Measurements from ENCODE around the gene COPB2.

Gene COPB2

DNA sequence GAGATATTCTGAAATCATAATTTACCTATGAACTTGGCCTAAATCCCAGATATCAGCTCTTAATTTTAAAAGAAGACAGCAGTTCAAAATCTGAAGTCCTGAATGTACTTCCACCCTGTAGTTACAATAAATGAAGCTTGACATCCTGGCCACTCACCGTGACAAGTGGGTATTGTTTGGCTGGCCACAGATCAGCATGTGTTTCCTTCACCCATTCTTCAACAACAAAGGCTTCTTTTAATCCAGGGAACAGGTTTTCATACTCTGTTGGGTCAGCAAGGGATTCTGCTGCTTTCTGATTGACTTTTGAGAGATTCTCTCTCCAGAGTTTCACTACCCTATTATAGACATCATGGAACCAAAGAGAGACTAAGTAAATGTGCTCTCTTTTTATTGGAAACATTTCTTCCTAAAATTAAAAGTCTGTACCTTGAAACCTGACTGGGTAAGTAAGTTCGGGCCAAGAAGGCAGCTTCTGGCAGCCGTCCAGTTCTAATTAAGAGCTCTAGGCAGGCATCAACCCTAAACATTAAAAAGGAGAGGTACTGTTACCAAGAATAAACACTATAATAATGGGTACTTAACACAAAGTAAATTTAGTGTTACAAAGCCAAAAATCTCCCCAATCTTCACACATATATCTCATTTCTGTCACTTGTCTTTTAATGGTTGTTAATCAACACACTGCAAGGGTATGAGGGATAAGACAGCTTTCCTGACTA is 30.4 kb downstream of the COPB2 start:
- Histone ChIP-seq H4K20me1 (ENCODE audit: insufficient read depth, low read length, poor library complexity, severe bottlenecking) (peaks cover 3% of the 10 kb centered on the region), H3K4me2 (ENCODE audit: low read depth, low read length, poor library complexity, severe bottlenecking) (no peak overlapping the region), H3K27me3 (ENCODE audit: insufficient read depth, low read length, poor library complexity, severe bottlenecking) (no peaks in the 10 kb centered on the region), H3K36me3 (ENCODE audit: insufficient read depth, low read length) (peaks cover 97% of the 10 kb centered on the region), H3K4me1 (ENCODE audit: insufficient read depth, low read length, poor library complexity, severe bottlenecking) (no peaks in the 10 kb centered on the region), H3F3A (ENCODE audit: low read depth) (no peaks in the 10 kb centered on the region), H2AFZ (ENCODE audit: low read length) (no peak overlapping the region), H3K9me3 (ENCODE audit: insufficient read depth, low read depth, low read length) (no peaks in the 10 kb centered on the region), H3K79me2 (ENCODE audit: insufficient read depth, low read length) (no peaks in the 10 kb centered on the region), H3K9me2 (replicated peaks; ENCODE audit: low read depth, low read length) (no peaks in the 10 kb centered on the region), H3K4me3 (ENCODE audit: low read length, poor library complexity, severe bottlenecking) (no peak overlapping the region), H3K9ac (ENCODE audit: low read depth, low read length, poor library complexity, severe bottlenecking) (no peak overlapping the region)
- TF ChIP-seq, protein P1, sequence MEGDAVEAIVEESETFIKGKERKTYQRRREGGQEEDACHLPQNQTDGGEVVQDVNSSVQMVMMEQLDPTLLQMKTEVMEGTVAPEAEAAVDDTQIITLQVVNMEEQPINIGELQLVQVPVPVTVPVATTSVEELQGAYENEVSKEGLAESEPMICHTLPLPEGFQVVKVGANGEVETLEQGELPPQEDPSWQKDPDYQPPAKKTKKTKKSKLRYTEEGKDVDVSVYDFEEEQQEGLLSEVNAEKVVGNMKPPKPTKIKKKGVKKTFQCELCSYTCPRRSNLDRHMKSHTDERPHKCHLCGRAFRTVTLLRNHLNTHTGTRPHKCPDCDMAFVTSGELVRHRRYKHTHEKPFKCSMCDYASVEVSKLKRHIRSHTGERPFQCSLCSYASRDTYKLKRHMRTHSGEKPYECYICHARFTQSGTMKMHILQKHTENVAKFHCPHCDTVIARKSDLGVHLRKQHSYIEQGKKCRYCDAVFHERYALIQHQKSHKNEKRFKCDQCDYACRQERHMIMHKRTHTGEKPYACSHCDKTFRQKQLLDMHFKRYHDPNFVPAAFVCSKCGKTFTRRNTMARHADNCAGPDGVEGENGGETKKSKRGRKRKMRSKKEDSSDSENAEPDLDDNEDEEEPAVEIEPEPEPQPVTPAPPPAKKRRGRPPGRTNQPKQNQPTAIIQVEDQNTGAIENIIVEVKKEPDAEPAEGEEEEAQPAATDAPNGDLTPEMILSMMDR (conservative IDR thresholded peaks at IDR 0.05; ENCODE audit: low read length) = no peak
- no peak for TF ChIP-seq EZH2phosphoT487 (IDR thresholded peaks at IDR 0.05; ENCODE audit: borderline replicate concordance)

DNA sequence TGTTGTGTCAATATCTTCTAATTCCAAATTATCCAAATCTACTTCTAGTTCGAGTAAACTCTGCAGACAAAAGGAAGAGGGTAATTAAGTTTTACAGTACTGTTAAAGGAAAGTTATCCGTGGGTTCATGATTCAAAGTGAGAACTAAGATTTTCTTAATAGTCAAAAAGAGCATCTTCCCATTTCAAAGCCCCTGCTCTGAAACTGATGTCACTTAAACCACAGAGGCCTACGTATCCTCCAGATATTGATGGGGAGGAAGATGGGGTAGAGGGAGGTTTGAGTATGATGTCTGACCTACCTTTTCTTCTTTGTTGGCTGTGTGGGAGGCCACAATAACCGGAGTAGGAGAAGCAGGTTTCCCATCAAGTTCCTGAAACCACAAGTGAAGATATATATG is 31.5 kb downstream of the COPB2 start:
- H4K20me1 ChIP-seq (ENCODE audit: insufficient read depth, low read length, poor library complexity, severe bottlenecking) = peaks cover 3% of the 10 kb centered on the region
- no peak overlapping the region for H3K4me2 ChIP-seq (ENCODE audit: low read depth, low read length, poor library complexity, severe bottlenecking)
- peaks cover 94% of the 10 kb centered on the region for H3K36me3 ChIP-seq (ENCODE audit: insufficient read depth, low read length)
- TF ChIP-seq, protein P1 (conservative IDR thresholded peaks at IDR 0.05; ENCODE audit: low read length) = no peak
- TF ChIP-seq EZH2phosphoT487 (IDR thresholded peaks at IDR 0.05; ENCODE audit: borderline replicate concordance) = no peak
- H3K9me2 ChIP-seq (replicated peaks; ENCODE audit: low read depth, low read length) = no peaks in the 10 kb centered on the region
- H3K27me3 ChIP-seq (ENCODE audit: insufficient read depth, low read length, poor library complexity, severe bottlenecking) = no peaks in the 10 kb centered on the region
- no peaks in the 10 kb centered on the region for H3K79me2 ChIP-seq (ENCODE audit: insufficient read depth, low read length)
- H3K9me3 ChIP-seq (ENCODE audit: insufficient read depth, low read depth, low read length) = no peaks in the 10 kb centered on the region
- H3K4me3 ChIP-seq (ENCODE audit: low read length, poor library complexity, severe bottlenecking) = no peak overlapping the region
- H3K4me1 ChIP-seq (ENCODE audit: insufficient read depth, low read length, poor library complexity, severe bottlenecking) = no peaks in the 10 kb centered on the region
- 0 out of 2 replicates have a peak, but pooled peaks cover 2% of the 10 kb centered on the region for H3F3A ChIP-seq (ENCODE audit: low read depth)
- H2AFZ ChIP-seq (ENCODE audit: low read length) = no peak overlapping the region
- H3K9ac ChIP-seq (ENCODE audit: low read depth, low read length, poor library complexity, severe bottlenecking) = no peak overlapping the region

DNA sequence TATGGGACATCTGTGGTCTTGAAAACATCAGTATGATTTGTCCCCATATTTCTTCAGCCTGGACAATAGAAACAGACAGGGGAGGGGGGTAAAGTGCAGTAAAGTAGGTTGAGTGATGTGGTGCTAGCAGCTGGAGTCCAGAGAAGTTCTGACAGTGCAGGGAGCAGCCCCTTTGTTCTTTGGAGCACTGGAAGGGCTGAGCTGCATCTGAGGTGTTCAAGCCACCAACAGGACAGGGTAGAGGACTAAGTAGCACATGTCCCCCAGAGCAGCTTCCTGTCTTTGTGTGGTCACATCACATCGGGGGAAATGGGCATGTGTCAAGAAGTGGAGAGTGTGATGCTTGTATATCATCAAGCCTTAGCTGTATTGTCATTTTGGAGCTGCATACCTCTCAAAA is 33.6 kb downstream of the COPB2 start:
- peaks cover 3% of the 10 kb centered on the region for H4K20me1 ChIP-seq (ENCODE audit: insufficient read depth, low read length, poor library complexity, severe bottlenecking)
- H3F3A ChIP-seq (ENCODE audit: low read depth) = 0 out of 2 replicates have a peak, but pooled peaks cover 2% of the 10 kb centered on the region
- TF ChIP-seq EZH2phosphoT487 (IDR thresholded peaks at IDR 0.05; ENCODE audit: borderline replicate concordance) = no peak
- TF ChIP-seq, protein P1 (conservative IDR thresholded peaks at IDR 0.05; ENCODE audit: low read length) = no peak
- peak overlapping the region; percentile 17 for H3K4me2 ChIP-seq (ENCODE audit: low read depth, low read length, poor library complexity, severe bottlenecking)
- H3K9me3 ChIP-seq (ENCODE audit: insufficient read depth, low read depth, low read length) = no peaks in the 10 kb centered on the region
- H3K9me2 ChIP-seq (replicated peaks; ENCODE audit: low read depth, low read length) = no peaks in the 10 kb centered on the region
- no peaks in the 10 kb centered on the region for H3K27me3 ChIP-seq (ENCODE audit: insufficient read depth, low read length, poor library complexity, severe bottlenecking)
- no peak overlapping the region for H2AFZ ChIP-seq (ENCODE audit: low read length)
- H3K9ac ChIP-seq (ENCODE audit: low read depth, low read length, poor library complexity, severe bottlenecking) = no peak overlapping the region
- no peak overlapping the region for H3K4me3 ChIP-seq (ENCODE audit: low read length, poor library complexity, severe bottlenecking)
- H3K36me3 ChIP-seq (ENCODE audit: insufficient read depth, low read length) = peaks cover 94% of the 10 kb centered on the region
- H3K4me1 ChIP-seq (ENCODE audit: insufficient read depth, low read length, poor library complexity, severe bottlenecking) = no peaks in the 10 kb centered on the region
- H3K79me2 ChIP-seq (ENCODE audit: insufficient read depth, low read length) = no peaks in the 10 kb centered on the region

All from Loucy (cell line).